Caco-2 (cell line): ENCODE data around the gene FAM168A. TPM values are rescaled to one million over a fixed set of nuclear protein-coding genes. Genes with fewer than 3 reads are reported as not detected.

ENCODE experiments used
- BruUV-seq: library from RNA; stranded (reverse); fragments of 400-500 nt; replicated peaks from 2 replicates; lab custom pipeline; 2021; lab: Mats Ljungman, UMichigan
- CTCF ChIA-PET: fragments of 300-600 bp; sonication (Branson Sonifier 250); formaldehyde crosslinking; loops from one replicate; lab custom pipeline; 2022; ENCODE audit warnings: antibody characterized with exemption; lab: Charles Lee
- POLR2A ChIA-PET: fragments of 300-600 bp; sonication (Branson Sonifier 250); formaldehyde crosslinking; loops from one replicate; lab custom pipeline; 2022; ENCODE audit warnings: antibody characterized with exemption; lab: Charles Lee
- DNase-seq, 2 experiments: peaks; one replicate each; pipeline versions ENCODE4 v3.0.0 to v3.0.0-alpha.2; 2020 to 2022
- H3K27me3 ChIP-seq: replicated peaks from 2 replicates; pipeline ENCODE4 v1.6.0; 2011; ENCODE audit warnings: low read length; ENCODE audit not compliant: control insufficient read depth, insufficient read depth
- H3K36me3 ChIP-seq: 2 replicates; pipeline ENCODE4 v1.5.1; 2011; ENCODE audit warnings: low read length; ENCODE audit not compliant: control insufficient read depth, insufficient read depth
- H3K4me1 ChIP-seq: fragments of 250-450 bp; sonication (Bioruptor Pico); 2 replicates; pipeline ENCODE4 v1.5.1; 2020; ENCODE audit warnings: mild to moderate bottlenecking
- H3K4me3 ChIP-seq: 2 replicates; pipeline ENCODE4 v1.5.1; 2011; ENCODE audit warnings: low read depth, mild to moderate bottlenecking, control low read depth, low read length
- H3K9me3 ChIP-seq: fragments of 250-450 bp; sonication (Bioruptor Pico); 2 replicates; pipeline ENCODE4 v1.5.1; 2020; ENCODE audit warnings: mild to moderate bottlenecking, moderate library complexity
- H3K27ac Mint-ChIP-seq: one replicate; pipeline ENCODE4 v1.8.0; 2022; ENCODE audit warnings: mixed read lengths; ENCODE audit not compliant: unreplicated experiment
- H3K27me3 Mint-ChIP-seq: one replicate; pipeline ENCODE4 v1.8.0; 2022; ENCODE audit warnings: mixed read lengths; ENCODE audit not compliant: insufficient read depth, unreplicated experiment
- H3K36me3 Mint-ChIP-seq: one replicate; pipeline ENCODE4 v1.8.0; 2022; ENCODE audit warnings: mild to moderate bottlenecking, mixed read lengths; ENCODE audit not compliant: insufficient read depth, unreplicated experiment
- H3K4me1 Mint-ChIP-seq: one replicate; pipeline ENCODE4 v1.8.0; 2022; ENCODE audit warnings: low read depth, mixed read lengths; ENCODE audit not compliant: unreplicated experiment
- H3K4me3 Mint-ChIP-seq: one replicate; pipeline ENCODE4 v1.8.0; 2022; ENCODE audit warnings: mild to moderate bottlenecking, moderate library complexity, mixed read lengths; ENCODE audit not compliant: unreplicated experiment
- H3K9me3 Mint-ChIP-seq: one replicate; pipeline ENCODE4 v1.8.0; 2022; ENCODE audit warnings: mixed read lengths; ENCODE audit not compliant: unreplicated experiment
- CTCF ChIP-seq, 2 experiments: fragments of 200-600 bp in 1 of 2; IDR thresholded peaks; 1 replicate in 1 of 2; 2 replicates in 1 of 2; pipeline versions ENCODE4 v1.5.1 to v1.8.0; 2011 to 2022; ENCODE audit warnings: antibody characterized with exemption in 1 of 2, control low read depth in 1 of 2, inconsistent platforms in 1 of 2, low read depth in 1 of 2, low read length in 1 of 2, mild to moderate bottlenecking in 1 of 2, moderate library complexity in 1 of 2; ENCODE audit not compliant: insufficient read depth in 1 of 2, severe bottlenecking in 1 of 2, unreplicated experiment in 1 of 2
- intact Hi-C: fragments of 100-400 bp; cut with micrococcal nuclease; formaldehyde crosslinking; loops from one replicate; pipeline ENCODE4 v1.10.0; 2022; ENCODE audit not compliant: unreplicated experiment
- total RNA-seq: library from RNA; stranded (reverse); gene quantifications from 2 replicates; pipeline ENCODE4 v1.2.3, GENCODE V29; 2022

The FAM168A gene
- total RNA-seq, 1 experiment from 2014 or later, result 46.0 TPM

- H3K4me3 Mint-ChIP-seq, result no peak overlapping the region
- POLR2A ChIA-PET, result no interaction called here
- no TSS peak for BruUV-seq
- no peaks in the 10 kb centered on the region for H3K9me3 ChIP-seq
- no peaks in the 10 kb centered on the region for H3K9me3 Mint-ChIP-seq
- no peak for DNase-seq
- H3K4me1 Mint-ChIP-seq, result peaks cover 14% of the 10 kb centered on the region
- H3K4me3 ChIP-seq, result no peak overlapping the region
- no peaks in the 10 kb centered on the region for H3K27me3 Mint-ChIP-seq
- intact Hi-C loops, result loop anchor here (10.0 kb wide), 1 partner anchor 188 kb away; no protein-coding TSS in a partner anchor
- no peaks in the 10 kb centered on the region for H3K36me3 Mint-ChIP-seq
- TF ChIP-seq CTCF (IDR thresholded peaks at IDR 0.05; ENCODE audit: insufficient read depth in 1 of 2, low read depth in 1 of 2, low read length in 1 of 2, severe bottlenecking in 1 of 2, unreplicated experiment in 1 of 2), result no peak
- no peaks in the 10 kb centered on the region for H3K27me3 ChIP-seq
- 0 out of 2 replicates have a peak, but pooled peaks cover 5% of the 10 kb centered on the region for H3K4me1 ChIP-seq
- no peaks in the 10 kb centered on the region for H3K36me3 ChIP-seq
- H3K27ac Mint-ChIP-seq, result no peak overlapping the region
- CTCF ChIA-PET, result no interaction called here
These were observed 5.3 kb downstream of the FAM168A start for GRCh38 chr11:73592640-73593039.

GRCh38 chr11:73591743-73592142 is 6.2 kb downstream of the FAM168A start:
- intact Hi-C loops, result loop anchor here (10.0 kb wide), 1 partner anchor 187 kb away; no protein-coding TSS in a partner anchor
- no TSS peak for BruUV-seq
- H3K27ac Mint-ChIP-seq, result no peak overlapping the region

GRCh38 chr11:73590991-73591390 is 6.9 kb downstream of the FAM168A start:
- POLR2A ChIA-PET, result no interaction called here

More at GRCh38 chr11:73591743-73592142, 6.2 kb downstream of the FAM168A start:
- Mint-ChIP-seq H3K27me3 (no peaks in the 10 kb centered on the region), H3K4me3 (no peak overlapping the region), H3K36me3 (no peaks in the 10 kb centered on the region), H3K4me1 (peaks cover 6% of the 10 kb centered on the region), H3K9me3 (no peaks in the 10 kb centered on the region)
- H3K4me1 ChIP-seq, result no peaks in the 10 kb centered on the region
- DNase-seq, result no peak
- H3K9me3 ChIP-seq, result no peaks in the 10 kb centered on the region
- POLR2A ChIA-PET, result no interaction called here
- no peak overlapping the region for H3K4me3 ChIP-seq
- no peaks in the 10 kb centered on the region for H3K36me3 ChIP-seq
- TF ChIP-seq CTCF (IDR thresholded peaks at IDR 0.05; ENCODE audit: insufficient read depth in 1 of 2, low read depth in 1 of 2, low read length in 1 of 2, severe bottlenecking in 1 of 2, unreplicated experiment in 1 of 2), result no peak
- no peaks in the 10 kb centered on the region for H3K27me3 ChIP-seq
- CTCF ChIA-PET, result no interaction called here

More at GRCh38 chr11:73590991-73591390, 6.9 kb downstream of the FAM168A start:
- no peaks in the 10 kb centered on the region for H3K9me3 Mint-ChIP-seq
- no peak for TF ChIP-seq CTCF (IDR thresholded peaks at IDR 0.05; ENCODE audit: insufficient read depth in 1 of 2, low read depth in 1 of 2, low read length in 1 of 2, severe bottlenecking in 1 of 2, unreplicated experiment in 1 of 2)
- Histone ChIP-seq H3K9me3 (no peaks in the 10 kb centered on the region), H3K36me3 (no peaks in the 10 kb centered on the region), H3K4me3 (no peak overlapping the region), H3K27me3 (no peaks in the 10 kb centered on the region), H3K4me1 (no peaks in the 10 kb centered on the region)
- CTCF ChIA-PET, result no interaction called here
- no peaks in the 10 kb centered on the region for H3K27me3 Mint-ChIP-seq
- no peak overlapping the region for H3K4me3 Mint-ChIP-seq
- H3K27ac Mint-ChIP-seq, result no peak overlapping the region
- no peaks in the 10 kb centered on the region for H3K4me1 Mint-ChIP-seq
- no peak for DNase-seq
- no peaks in the 10 kb centered on the region for H3K36me3 Mint-ChIP-seq
- no TSS peak for BruUV-seq
- intact Hi-C loops, result loop anchor here (10.0 kb wide), 1 partner anchor 186 kb away; no protein-coding TSS in a partner anchor
